ENCODE data around the gene GRN.

DNA sequence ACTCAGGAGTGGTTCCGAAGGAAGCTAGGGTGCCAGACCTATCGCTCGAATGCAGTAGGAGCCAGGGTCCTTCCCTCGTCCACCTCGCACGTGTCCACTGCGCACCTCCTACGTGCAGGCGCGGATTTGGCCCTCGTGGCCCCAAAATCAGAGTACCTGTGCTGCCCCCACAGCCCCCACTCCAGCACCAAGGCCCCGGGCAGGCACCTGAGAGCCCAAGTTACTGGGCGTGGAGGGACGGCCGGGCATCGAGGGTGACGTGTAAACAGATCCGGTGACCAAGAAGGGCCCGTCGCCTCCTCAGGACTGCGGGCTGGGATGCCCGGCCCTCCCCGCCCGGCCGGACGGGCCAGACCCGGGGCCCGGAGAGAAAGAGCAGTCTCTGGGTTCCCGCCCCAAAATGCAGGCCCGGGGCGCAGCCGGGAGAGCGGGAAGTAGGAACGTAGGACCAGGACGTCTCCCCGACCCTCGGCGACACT lies 21.0 kb upstream of the GRN start:
- TF ChIP-seq YY1 (IDR thresholded peaks at IDR 0.05; ENCODE audit: low read depth): no peak
- no peak; the same call in 1 of the 2 replicates for TF ChIP-seq NFIC (IDR thresholded peaks at IDR 0.05)
- TF ChIP-seq, protein P1, sequence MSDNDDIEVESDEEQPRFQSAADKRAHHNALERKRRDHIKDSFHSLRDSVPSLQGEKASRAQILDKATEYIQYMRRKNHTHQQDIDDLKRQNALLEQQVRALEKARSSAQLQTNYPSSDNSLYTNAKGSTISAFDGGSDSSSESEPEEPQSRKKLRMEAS (IDR thresholded peaks at IDR 0.05): peak; percentile 85
- TF ChIP-seq EP300 (IDR thresholded peaks at IDR 0.05; ENCODE audit: borderline replicate concordance): no peak
- TF ChIP-seq CREB1 (IDR thresholded peaks at IDR 0.05; ENCODE audit: low read depth): no peak
- TF ChIP-seq TAF1 (IDR thresholded peaks at IDR 0.05; ENCODE audit: low read depth): no peak
- TF ChIP-seq EGR1 (IDR thresholded peaks at IDR 0.05): no peak
- TF ChIP-seq, protein P2, sequence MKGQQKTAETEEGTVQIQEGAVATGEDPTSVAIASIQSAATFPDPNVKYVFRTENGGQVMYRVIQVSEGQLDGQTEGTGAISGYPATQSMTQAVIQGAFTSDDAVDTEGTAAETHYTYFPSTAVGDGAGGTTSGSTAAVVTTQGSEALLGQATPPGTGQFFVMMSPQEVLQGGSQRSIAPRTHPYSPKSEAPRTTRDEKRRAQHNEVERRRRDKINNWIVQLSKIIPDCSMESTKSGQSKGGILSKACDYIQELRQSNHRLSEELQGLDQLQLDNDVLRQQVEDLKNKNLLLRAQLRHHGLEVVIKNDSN (IDR thresholded peaks at IDR 0.05): no peak
- TF ChIP-seq FOXM1 (IDR thresholded peaks at IDR 0.05; ENCODE audit: borderline replicate concordance, low read depth): no peak
- TF ChIP-seq CEBPB (IDR thresholded peaks at IDR 0.05): no peak
- TF ChIP-seq TEAD4 (IDR thresholded peaks at IDR 0.05): no peak
- TF ChIP-seq, protein P3, sequence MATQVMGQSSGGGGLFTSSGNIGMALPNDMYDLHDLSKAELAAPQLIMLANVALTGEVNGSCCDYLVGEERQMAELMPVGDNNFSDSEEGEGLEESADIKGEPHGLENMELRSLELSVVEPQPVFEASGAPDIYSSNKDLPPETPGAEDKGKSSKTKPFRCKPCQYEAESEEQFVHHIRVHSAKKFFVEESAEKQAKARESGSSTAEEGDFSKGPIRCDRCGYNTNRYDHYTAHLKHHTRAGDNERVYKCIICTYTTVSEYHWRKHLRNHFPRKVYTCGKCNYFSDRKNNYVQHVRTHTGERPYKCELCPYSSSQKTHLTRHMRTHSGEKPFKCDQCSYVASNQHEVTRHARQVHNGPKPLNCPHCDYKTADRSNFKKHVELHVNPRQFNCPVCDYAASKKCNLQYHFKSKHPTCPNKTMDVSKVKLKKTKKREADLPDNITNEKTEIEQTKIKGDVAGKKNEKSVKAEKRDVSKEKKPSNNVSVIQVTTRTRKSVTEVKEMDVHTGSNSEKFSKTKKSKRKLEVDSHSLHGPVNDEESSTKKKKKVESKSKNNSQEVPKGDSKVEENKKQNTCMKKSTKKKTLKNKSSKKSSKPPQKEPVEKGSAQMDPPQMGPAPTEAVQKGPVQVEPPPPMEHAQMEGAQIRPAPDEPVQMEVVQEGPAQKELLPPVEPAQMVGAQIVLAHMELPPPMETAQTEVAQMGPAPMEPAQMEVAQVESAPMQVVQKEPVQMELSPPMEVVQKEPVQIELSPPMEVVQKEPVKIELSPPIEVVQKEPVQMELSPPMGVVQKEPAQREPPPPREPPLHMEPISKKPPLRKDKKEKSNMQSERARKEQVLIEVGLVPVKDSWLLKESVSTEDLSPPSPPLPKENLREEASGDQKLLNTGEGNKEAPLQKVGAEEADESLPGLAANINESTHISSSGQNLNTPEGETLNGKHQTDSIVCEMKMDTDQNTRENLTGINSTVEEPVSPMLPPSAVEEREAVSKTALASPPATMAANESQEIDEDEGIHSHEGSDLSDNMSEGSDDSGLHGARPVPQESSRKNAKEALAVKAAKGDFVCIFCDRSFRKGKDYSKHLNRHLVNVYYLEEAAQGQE (IDR thresholded peaks at IDR 0.05; ENCODE audit: low read depth): no peak
